Upper lobe of left lung (tissue), 6 donors: ENCODE results near the gene CHCHD1. TPM values are rescaled to one million over a fixed set of nuclear protein-coding genes. Genes with fewer than 3 reads are reported as not detected.

Source experiments
- ATAC-seq, 2 donors: fragments of 200-7000 bp; cut with Tn5 transposase; one replicate each; pipeline ENCODE4 v1.9.1; 2022; ENCODE audit warnings: mild to moderate bottlenecking in 2 of 2, moderate library complexity in 2 of 2; ENCODE audit not compliant: low FRiP score in 2 of 2
- DNase-seq, 2 donors: peaks; one replicate each; pipeline ENCODE4 v3.0.0-alpha.2; 2019 to 2020
- H3K27ac ChIP-seq, 4 donors: fragments of 200-600 bp; sonication (generic); one replicate each; pipeline ENCODE4 v1.5.1; 2016 to 2019
- H3K27me3 ChIP-seq, 4 donors: fragments of 200-600 bp; sonication (generic); one replicate each; pipeline ENCODE4 v1.5.1; 2017 to 2019
- H3K36me3 ChIP-seq, 4 donors: fragments of 200-600 bp; sonication (generic); one replicate each; pipeline ENCODE4 v1.5.1; 2016 to 2019
- H3K4me1 ChIP-seq, 4 donors: fragments of 200-600 bp; sonication (generic); one replicate each; pipeline ENCODE4 v1.5.1; 2018 to 2019
- H3K4me3 ChIP-seq, 4 donors: fragments of 200-600 bp; sonication (generic); one replicate each; pipeline ENCODE4 v1.5.1; 2017 to 2019; ENCODE audit warnings: mild to moderate bottlenecking in 2 of 4, moderate library complexity in 1 of 4
- H3K9me3 ChIP-seq, 4 donors: fragments of 200-600 bp; sonication (generic); one replicate each; pipeline ENCODE4 v1.5.1; 2018 to 2019
- CTCF ChIP-seq, 6 experiments: fragments of 450-650 bp in 4 of 6; fragments of 200-600 bp in 2 of 6; sonication (generic) in 2 of 6; IDR thresholded peaks; one replicate each; pipeline ENCODE4 v1.5.1; 2016 to 2019; ENCODE audit warnings: antibody characterized with exemption in 6 of 6
- EP300 ChIP-seq, 4 donors: sonication (generic); formaldehyde crosslinking; IDR thresholded peaks; one replicate each; pipeline ENCODE4 v1.5.1; 2017; ENCODE audit warnings: antibody characterized with exemption in 4 of 4, control low read depth in 2 of 4
- POLR2A ChIP-seq, 4 donors: fragments of 450-650 bp; IDR thresholded peaks; one replicate each; pipeline ENCODE4 v1.5.1; 2016 to 2017; ENCODE audit warnings: antibody characterized with exemption in 4 of 4, mild to moderate bottlenecking in 2 of 4
- POLR2AphosphoS5 ChIP-seq, 2 donors: sonication (generic); formaldehyde crosslinking; IDR thresholded peaks; one replicate each; pipeline ENCODE4 v1.5.1; 2017; ENCODE audit warnings: antibody characterized with exemption in 2 of 2
- WGBS, 2 donors: methylation state at CpG; one replicate each; pipeline ENCODE4 v1.1.5; 2017 to 2018; 5-methylcytosine and 5-hydroxymethylcytosine counted together
- total RNA-seq, 6 donors: library from RNA; depleted of rRNA in 4 of 6; stranded (reverse); fragments of >200 nt in 4 of 6; gene quantifications; one replicate each; pipeline versions ENCODE4 v1.1.0 to v1.2.1, GENCODE V29; 2016 to 2021
- donor health status: DM: no; HTN: no; CAD: no; lungs with moderate emphysema.
- donor health status: DM: no; HTN: yes; CAD: no; lungs with severe emphysema.

Gene CHCHD1
- total RNA-seq, 6 donors from 2014 or later: 16.8 to 34.9 (median 19.4) TPM

DNA sequence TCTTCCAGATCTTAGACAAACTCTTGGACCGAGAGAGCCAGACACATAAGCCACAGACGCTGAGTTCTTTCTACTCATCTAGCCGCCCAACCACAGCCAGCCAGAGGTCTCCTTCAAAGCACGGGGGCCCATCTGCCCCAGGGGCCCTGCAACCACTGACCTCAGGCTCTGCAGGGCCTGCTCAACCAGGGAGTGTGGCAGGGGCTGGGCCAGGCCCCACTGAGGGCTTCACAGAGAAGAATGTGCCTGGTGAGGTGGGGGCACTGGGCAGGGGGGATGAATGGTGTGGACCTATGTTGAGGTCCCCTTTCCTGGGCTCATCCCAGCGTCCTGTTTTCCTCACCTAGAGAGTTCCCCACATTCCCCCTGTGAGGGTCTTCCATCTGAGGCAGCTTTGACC, 14.9 kb downstream of the CHCHD1 start:
- Histone ChIP-seq H3K36me3 (peaks cover 60 to 100% (median 97%) of the 10 kb centered on the region in 4 donors), H3K4me1 (no peaks in the 10 kb centered on the region), H3K27ac (no peak overlapping the region), H3K27me3 (no peaks in the 10 kb centered on the region), H3K9me3 (no peaks in the 10 kb centered on the region), H3K4me3 (no peak overlapping the region)
- TF ChIP-seq POLR2A (IDR thresholded peaks at IDR 0.05) (peak in 1 of 4 donors; percentile 4), EP300 (IDR thresholded peaks at IDR 0.05) (no peak)
- WGBS, 2 donors: 88 to 95% methylated on average over 3 to 4 of the region's 5 CpGs
- no peak for ATAC-seq
- no peak for DNase-seq

- Histone ChIP-seq H3K9me3 (no peaks in the 10 kb centered on the region), H3K36me3 (peaks cover 60 to 100% (median 96%) of the 10 kb centered on the region in 4 donors), H3K27me3 (no peaks in the 10 kb centered on the region), H3K4me3 (no peak overlapping the region), H3K4me1 (no peaks in the 10 kb centered on the region), H3K27ac (no peak overlapping the region)
- WGBS, 2 donors: 94 to 95% methylated on average over 11 to 19 of the region's 19 CpGs
- DNase-seq: no peak
- TF ChIP-seq CTCF (IDR thresholded peaks at IDR 0.05) (no peak), EP300 (IDR thresholded peaks at IDR 0.05) (no peak), POLR2A (IDR thresholded peaks at IDR 0.05) (no peak), POLR2AphosphoS5 (IDR thresholded peaks at IDR 0.05) (no peak)
- no peak for ATAC-seq
These were observed 15.6 kb downstream of the CHCHD1 start for GRCh38 chr10:73797324-73798025.

DNA sequence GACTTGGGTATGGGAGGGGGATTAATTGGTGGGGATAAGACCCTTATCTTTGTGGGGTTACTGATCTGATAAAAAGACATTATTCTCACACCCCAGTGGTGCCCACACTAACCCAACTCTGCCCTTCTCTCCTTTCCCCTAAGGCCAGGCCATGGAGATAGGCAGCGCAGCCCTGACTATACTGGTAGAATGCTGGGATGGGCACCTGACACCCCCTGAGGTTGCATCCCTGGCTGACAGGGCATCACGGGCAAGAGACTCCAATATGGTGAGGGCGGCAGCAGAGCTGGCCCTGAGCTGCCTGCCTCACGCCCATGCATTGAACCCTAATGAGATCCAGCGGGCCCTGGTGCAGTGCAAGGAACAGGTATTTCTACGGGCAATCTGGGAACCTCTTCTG, 16.2 kb downstream of the CHCHD1 start:
- Histone ChIP-seq H3K4me3 (no peak overlapping the region), H3K36me3 (peaks cover 63 to 100% (median 96%) of the 10 kb centered on the region in 4 donors), H3K9me3 (no peaks in the 10 kb centered on the region), H3K4me1 (no peaks in the 10 kb centered on the region), H3K27ac (no peak overlapping the region), H3K27me3 (no peaks in the 10 kb centered on the region)
- DNase-seq (no peak), ATAC-seq (no peak)
- WGBS, 2 donors: 89 to 96% methylated on average over 5 to 6 of the region's 6 CpGs
- TF ChIP-seq CTCF (IDR thresholded peaks at IDR 0.05) (no peak), POLR2AphosphoS5 (IDR thresholded peaks at IDR 0.05) (no peak), POLR2A (IDR thresholded peaks at IDR 0.05) (no peak), EP300 (IDR thresholded peaks at IDR 0.05) (no peak)

GRCh38 chr10:73798927-73799560, 17.2 kb downstream of the CHCHD1 start:
- Histone ChIP-seq H3K27me3 (no peaks in the 10 kb centered on the region), H3K27ac (no peak overlapping the region), H3K9me3 (no peaks in the 10 kb centered on the region), H3K4me1 (no peaks in the 10 kb centered on the region), H3K36me3 (peaks cover 58 to 100% (median 96%) of the 10 kb centered on the region in 4 donors), H3K4me3 (no peak overlapping the region)
- TF ChIP-seq EP300 (IDR thresholded peaks at IDR 0.05): no peak
- no peak for TF ChIP-seq POLR2AphosphoS5 (IDR thresholded peaks at IDR 0.05)
- ATAC-seq: peak; percentile 21 to 23
- WGBS, 2 donors: 85 to 90% methylated on average over 7 to 10 of the region's 10 CpGs
- no peak for DNase-seq

DNA sequence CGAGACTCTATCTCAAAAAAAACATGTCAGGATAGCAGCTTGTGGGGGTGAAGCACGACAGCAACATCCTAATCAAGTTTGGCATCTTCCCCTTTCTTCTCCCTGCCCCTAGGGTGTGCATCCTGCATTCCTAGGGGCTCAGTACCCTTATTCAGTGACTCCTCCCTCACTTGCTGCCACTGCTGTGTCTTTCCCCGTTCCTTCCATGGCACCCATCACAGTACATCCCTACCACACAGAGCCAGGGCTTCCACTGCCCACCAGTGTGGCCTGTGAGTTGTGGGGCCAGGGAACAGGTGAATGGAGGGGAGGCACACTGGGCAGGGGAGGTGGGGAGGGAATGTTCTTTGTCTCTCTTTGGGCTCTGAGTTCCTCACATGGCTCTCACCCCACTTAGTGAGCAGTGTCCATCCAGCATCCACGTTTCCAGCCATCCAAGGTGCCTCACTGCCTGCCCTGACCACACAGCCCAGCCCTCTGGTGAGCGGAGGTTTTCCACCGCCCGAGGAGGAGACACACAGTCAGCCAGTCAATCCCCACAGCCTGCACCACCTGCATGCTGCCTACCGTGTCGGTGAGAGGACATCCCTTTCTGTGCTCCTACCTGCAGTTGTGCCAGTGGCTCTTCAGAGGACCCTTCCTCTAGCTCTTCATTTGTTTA, 18.2 kb downstream of the CHCHD1 start:
- no peaks in the 10 kb centered on the region for H3K27me3 ChIP-seq
- no peak for DNase-seq
- no peaks in the 10 kb centered on the region for H3K9me3 ChIP-seq
- no peak overlapping the region for H3K4me3 ChIP-seq
- 80 to 84% methylated on average over 5 to 9 of the region's 9 CpGs for WGBS, 2 donors
- H3K27ac ChIP-seq: no peak overlapping the region
- TF ChIP-seq EP300 (IDR thresholded peaks at IDR 0.05) (no peak), CTCF (IDR thresholded peaks at IDR 0.05) (no peak), POLR2A (IDR thresholded peaks at IDR 0.05) (no peak), POLR2AphosphoS5 (IDR thresholded peaks at IDR 0.05) (no peak)
- no peaks in the 10 kb centered on the region for H3K4me1 ChIP-seq
- ATAC-seq: peak in 1 of 2 donors; percentile 4
- H3K36me3 ChIP-seq: peaks cover 58 to 100% (median 96%) of the 10 kb centered on the region in 4 donors
